NB4 (cell line): Measurements from ENCODE around the gene WFIKKN2.

Experiments used
- MYC ChIP-seq: IDR thresholded peaks from 2 replicates; pipeline ENCODE4 v1.6.1; 2011; ENCODE audit warnings: low read depth, low read length
- POLR2A ChIP-seq: IDR thresholded peaks from 2 replicates; pipeline ENCODE4 v1.6.1; 2011; ENCODE audit warnings: mild to moderate bottlenecking; ENCODE audit not compliant: insufficient read length; ENCODE audit errors: extremely low read depth
- TF ChIP-seq, protein P1 (sequence below): IDR thresholded peaks from one replicate; pipeline ENCODE4 v1.5.1; 2012; ENCODE audit warnings: low read depth, low read length
- TF ChIP-seq, protein P2 (sequence below): IDR thresholded peaks from 2 replicates; pipeline ENCODE4 v1.6.1; 2011; ENCODE audit warnings: low read depth, low read length

DNA sequence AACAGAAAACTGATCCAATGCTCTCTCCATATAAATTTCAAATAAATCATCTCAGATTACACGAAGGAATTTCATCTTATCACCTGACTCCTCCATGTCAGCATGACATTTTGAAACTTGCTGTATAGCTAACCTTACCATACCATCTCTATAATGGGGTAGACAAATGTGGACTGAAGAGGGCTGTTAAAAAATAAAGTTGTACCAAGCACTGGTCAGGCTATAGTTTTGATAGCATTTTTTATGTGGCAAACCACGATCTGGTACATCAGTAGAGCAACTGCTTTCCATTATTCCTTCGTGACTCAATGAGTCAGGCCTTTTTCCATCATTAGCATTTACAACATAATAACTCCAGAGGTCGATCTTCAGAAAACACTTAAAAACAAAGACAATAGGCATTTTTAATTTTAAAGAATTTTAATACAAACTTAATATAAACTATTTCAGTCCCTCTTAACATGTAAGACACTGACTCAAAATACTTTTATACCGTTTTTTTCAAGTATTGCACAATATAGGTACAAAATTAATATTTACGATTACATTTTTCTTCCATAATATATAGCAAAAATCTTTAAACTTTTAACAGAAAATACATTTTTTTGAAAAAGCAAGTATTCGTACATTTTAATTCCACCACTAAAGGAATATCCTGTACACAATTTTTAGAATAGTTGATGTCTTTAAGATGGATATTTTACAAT is 26.6 kb downstream of the WFIKKN2 start:
- TF ChIP-seq POLR2A (no peak), MYC (no peak)
- TF ChIP-seq, protein P1, sequence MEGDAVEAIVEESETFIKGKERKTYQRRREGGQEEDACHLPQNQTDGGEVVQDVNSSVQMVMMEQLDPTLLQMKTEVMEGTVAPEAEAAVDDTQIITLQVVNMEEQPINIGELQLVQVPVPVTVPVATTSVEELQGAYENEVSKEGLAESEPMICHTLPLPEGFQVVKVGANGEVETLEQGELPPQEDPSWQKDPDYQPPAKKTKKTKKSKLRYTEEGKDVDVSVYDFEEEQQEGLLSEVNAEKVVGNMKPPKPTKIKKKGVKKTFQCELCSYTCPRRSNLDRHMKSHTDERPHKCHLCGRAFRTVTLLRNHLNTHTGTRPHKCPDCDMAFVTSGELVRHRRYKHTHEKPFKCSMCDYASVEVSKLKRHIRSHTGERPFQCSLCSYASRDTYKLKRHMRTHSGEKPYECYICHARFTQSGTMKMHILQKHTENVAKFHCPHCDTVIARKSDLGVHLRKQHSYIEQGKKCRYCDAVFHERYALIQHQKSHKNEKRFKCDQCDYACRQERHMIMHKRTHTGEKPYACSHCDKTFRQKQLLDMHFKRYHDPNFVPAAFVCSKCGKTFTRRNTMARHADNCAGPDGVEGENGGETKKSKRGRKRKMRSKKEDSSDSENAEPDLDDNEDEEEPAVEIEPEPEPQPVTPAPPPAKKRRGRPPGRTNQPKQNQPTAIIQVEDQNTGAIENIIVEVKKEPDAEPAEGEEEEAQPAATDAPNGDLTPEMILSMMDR, result no peak
- TF ChIP-seq, protein P2, sequence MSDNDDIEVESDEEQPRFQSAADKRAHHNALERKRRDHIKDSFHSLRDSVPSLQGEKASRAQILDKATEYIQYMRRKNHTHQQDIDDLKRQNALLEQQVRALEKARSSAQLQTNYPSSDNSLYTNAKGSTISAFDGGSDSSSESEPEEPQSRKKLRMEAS, result no peak
